HCEC 1CT (cell line): ENCODE results near the gene KIAA0040.

Experiments
- DNase-seq: peaks from one replicate; pipeline ENCODE4 v3.0.0-alpha.2; 2017

Gene KIAA0040

DNA sequence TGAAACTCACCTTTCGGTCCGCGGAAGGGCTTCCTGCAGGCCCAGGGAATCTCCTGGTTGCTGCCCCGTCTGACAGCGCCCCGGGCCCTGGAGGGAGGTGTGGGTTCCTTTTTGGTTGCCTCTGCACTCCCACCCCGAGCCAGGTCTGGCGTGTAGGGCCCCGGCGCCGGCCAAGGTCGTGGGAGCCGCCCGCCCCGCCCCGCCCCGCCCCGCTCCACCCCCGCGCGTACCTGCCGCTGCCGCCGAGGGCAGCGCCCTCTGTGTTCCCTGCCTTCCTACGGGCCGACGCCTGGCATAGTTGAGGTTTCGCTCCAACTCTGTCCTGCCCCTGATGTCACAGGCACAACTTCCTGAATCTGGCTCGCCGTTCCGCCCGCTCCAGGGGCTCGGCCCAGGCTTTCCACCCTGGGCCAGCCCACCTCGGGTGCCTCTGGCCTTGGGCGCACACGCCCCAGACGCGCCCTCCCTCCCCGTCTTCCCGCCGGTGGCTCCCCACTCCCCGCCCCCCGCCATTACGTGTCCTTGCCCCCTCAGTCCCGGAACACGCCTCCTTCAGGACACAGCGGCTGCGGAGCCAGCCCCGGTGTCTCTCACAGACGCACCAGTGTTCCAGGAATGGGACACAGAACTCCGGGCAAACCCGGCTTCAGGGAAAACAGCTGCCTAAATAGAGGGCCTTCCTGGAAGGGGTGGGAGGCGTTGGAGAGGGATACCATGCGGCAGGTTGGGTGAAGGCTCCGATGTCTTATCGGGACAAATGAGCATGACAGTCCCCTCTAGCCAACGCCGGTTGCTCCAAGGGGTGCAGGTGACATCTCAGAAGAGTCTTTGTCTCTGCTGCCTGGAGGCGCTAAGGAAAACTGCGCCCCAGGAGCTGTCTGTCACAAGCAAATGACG, at the start of gene KIAA0040:
Gene KIAA0040, minus strand, starts transcription at position 147 of the 897 bp plus-strand sequence. CDS start 31,763 bp downstream, outside the sequence.
- DNase-seq, result no peak

DNA sequence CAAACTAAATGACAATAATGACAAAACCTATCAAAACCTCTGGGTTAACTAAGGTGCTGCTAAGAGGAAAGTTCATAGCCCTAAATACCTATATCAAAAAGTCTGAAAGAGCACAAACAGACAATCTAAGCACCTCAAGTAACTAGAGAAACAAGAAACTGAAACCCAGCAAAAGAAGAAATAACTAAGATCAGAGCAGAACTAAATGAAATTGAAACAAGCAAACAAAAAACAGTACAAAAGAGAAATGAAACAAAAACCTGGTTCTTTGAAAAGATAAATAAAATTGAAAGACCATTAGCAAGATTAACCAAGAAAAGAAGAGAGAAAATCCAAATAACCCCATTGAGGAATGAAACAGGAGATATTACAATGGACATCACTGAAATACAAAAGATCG, 44.8 kb upstream of the KIAA0040 start:
- no peak for DNase-seq

DNA sequence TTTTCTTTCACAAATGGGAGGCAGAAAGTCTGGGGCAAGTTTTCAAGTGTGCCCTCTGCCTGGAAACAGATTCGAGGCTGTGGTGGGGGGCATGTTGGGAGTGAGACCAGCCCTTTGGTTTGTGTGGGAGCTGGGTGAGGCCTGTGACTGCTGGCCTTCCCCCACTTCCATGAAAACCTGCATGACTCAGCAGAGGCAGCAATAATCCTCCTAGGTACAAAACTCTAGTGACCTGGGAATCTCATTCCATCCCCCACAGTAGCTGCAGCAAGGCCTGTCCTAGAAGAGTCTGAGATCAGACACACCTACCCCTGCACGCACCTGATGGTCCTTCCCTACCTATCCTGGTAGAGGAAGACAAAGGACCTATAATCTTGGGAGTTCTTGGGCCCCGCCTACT, 42.1 kb upstream of the KIAA0040 start:
- DNase-seq, result no peak

DNA sequence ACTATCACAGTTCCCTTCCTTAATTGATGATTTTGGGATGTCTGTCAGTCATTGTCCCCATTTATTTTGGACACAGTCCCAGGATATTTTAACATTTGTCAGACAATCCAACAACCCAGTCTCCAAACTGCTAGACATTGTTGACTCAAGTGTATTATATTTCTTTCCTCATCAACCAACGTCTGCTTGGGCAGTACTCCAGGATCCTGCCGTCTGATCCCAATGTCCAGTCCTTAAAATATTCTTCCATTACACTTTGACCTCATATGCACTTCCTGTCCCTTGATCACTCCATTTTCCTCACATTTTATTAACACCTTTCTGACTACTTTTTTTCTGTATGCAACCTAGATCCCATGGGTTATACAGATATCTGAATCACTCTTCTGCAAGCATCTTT, 39.8 kb upstream of the KIAA0040 start:
- no peak for DNase-seq

DNA sequence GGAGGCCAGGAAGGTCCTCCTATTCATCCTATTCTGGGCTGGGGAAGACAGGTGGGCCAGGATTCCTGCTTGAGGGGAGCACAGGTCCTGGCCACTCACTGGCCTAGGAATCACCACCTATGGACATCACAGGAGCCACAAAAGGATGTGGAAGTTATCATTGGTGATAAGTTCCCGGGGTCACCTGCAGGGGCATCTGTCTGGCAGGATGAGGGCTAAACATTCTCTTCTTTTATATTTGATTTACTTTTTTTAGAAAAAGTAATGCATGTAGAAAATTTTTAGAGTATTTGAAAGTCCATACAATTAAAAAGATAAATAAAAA, 33.2 kb upstream of the KIAA0040 start:
- DNase-seq, result no peak

DNA sequence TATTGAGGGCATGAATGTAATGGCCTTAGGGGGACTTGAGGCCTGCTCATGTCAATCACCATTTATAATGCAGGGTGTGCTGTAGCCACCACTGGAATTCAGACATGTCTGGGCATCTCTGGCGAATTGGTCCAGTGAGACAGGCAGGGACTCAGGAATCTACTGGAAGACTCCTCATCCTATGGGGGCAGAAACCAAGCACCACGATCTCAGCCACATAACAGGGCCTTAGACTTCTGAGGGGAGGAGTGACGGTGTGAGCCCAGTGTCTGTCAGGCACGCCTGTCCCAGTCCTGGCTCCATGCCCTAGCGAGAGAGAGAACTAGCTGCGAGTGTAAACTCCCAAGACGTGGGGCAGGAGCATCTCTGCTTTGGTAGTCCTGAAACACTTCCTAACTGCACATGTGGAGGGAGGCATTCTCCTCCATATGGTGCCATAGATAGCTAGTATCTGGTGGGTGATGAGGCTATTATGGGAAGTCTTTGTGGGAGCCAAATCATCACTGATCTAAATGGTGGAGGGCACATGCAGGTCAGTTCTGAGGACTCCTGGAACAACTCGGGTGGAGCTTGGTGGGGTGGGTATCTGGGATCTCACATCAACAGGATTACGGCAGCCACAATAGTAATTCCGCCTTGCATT, 29.8 kb upstream of the KIAA0040 start:
- no peak for DNase-seq

DNA sequence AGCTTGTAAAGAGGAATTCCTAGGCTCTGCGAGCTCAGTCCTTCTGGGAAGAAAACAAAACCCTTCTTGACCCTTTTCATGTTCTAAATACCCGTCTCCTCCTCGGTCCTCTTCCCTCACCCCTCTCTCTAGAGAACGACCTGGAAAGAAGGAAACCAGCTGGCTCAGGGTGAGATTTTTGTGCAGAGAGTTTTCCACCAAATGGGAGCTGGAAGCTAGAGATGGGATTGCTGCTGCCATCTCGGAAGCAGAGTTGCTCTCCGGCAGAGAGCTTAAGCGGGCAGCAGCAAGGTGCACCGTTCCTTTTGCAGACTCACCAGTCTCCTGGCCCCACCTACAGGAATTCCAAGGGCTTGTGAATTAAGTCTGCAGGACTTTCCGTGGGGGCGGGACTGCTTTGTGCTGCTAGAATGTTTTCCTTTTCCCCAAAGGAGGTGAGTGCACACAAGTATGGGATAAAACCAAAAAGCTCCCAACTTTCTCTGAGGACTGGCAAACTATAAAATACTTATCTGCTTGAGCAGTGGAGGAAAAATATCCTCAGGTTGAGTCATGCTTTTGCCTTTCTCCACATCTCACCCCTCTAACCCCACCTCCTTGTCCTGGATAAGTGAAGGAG, 29.1 kb upstream of the KIAA0040 start:
- no peak for DNase-seq

DNA sequence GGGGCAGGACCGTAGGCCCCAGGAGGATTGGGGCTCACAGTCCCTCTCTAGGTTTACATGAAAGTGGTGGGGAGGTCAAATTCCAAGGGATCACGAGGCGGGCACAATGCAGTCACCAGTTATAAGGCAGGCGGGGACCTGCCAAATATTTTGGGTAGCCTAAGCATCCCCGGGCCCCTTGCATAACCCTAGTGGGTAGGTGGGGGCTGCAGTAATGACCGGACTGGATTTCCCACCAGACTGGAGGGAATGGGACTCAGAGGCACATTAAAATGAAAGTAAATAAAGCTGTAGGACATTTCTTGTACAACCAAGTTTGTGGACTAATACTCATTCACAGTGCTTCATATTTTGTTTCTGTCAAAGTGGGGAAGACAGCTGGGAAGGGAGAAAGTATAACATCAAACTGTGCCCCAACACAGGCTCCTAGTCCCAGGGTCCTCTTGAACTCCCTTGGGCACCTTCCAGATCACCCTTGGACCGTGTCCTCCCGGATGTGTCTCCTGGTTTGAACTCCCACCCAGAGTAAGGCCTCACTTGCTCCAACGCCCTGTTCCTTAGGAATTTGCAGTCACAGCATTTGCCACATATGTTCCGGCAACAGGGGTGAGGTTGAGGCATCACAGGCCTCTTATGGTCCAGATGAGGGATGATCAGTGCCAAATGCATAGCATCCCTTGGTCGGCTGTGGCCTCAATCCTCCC, 28.4 kb upstream of the KIAA0040 start:
- no peak for DNase-seq

DNA sequence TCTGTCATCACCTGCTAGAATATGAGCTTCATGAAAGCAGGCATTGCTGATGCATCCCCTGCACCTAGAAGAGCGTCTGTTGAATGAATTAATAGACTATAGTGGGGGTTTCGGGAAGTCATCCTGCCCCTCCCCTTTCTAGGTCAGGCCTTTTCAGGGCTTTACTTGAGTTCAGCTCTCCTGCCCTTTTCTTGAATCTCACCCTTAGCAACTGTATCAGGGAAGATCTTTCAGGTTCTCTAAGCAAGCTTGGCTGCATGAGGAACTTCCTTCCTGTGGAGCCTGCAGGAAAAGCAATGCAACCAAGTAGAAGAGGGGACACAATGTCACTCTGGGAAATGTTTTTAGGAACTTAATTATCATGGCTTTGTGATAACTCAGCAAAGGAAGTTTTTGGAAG, 27.2 kb upstream of the KIAA0040 start:
- no peak for DNase-seq

DNA sequence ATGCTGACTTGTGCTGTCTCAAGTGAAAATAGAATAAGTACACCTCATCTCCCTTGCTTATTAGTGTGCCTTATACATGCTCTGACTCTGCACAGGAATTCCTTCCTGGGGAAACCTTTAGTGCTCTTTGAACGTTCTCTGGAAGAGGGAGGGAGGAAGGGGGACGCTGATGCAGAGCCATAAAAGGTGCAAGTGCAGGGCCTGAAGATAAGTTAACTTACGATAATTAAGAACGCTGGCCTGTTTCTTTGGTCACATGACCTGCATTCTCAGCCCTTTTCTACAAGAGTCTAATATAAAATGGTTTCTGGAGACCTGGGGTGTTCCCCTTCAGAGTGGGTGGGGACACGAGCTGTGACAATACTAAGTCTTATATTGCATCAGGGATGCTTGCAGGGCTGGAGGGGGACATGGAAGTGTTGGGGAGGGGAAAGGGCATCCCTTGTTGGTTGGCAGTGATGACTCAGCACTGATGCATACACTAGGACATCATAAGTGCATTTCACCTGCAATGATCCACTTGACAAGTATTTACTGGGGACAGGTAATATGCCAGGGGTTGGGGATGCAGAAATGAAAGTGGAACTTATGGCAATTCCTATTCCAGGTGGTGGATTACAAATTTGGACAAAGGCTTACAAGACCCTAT, 26.3 kb upstream of the KIAA0040 start:
- no peak for DNase-seq

DNA sequence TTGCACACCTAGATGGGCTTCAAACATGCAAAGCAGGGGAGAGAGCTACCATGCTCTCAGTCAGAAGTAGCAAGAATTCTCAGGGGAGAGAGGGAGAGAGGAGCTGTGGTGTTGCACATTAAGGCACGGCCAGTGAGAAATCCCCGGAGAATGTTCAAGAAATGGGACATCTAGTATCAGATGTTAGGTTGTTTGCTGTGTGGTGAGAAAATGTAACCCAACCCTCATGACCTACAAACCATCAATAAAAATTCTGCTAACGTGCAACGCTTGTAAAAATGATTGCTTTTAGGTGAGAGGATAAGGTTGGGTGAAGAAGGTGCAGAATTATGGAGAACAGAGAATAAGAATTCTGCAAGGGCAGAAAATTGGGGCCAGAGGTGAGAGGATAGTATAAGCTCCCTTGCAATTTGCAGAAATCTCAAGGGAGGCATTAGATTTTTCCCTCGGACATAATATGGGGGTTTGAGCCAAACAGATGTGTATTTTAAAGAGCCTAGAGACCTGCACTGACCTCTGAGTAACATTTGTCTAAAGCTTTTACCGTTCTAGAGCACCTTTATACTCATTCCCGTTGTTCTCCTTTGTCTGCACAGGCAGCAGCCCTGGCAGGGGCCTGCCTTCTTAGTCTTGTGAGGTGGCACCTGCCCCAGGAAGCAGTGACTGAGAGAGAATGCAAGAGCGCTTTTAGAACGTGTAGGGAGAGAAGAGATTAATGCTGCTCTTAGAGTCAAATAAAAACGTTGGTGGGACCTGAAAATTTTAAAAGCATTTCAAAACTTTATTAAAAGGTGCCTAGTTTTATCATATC, 25.4 kb upstream of the KIAA0040 start:
- DNase-seq, result no peak

DNA sequence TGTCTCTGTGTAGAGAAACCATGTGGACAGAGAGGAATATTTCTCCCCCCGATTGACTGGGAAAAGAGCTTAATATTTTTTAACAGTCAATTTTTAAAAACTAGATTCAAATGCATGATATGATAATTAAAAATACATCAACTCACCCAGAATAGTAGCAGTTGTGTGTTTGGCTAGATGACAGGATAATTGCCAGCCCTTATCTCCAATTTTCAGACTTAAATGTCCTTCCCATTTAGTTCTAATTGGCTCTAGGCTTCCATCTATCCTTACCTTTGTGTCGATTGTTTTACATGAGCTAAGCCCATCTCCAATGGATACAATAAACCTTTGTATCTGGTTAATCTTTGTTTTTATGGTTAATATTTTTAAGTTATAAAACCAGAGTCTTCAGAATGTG, 23.9 kb upstream of the KIAA0040 start:
- no peak for DNase-seq

DNA sequence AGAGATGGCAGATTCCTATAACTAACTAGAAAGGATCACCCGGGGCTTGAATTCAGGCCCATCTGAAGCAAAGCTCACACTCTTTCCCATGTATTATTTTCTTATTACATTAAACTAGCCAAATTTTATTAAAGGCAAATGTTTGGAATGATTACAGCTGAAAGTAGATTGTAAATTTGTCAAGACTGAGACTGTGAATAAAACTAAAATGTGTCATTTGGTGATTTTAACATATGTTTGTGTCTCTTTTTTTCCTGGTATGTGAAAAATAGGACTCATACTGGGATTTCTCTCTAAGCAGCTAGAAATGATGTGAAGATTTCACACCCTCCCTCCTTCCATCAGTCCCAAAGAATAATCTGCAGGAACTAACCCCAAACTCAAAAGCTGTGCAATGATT, 19.1 kb upstream of the KIAA0040 start:
- no peak for DNase-seq

DNA sequence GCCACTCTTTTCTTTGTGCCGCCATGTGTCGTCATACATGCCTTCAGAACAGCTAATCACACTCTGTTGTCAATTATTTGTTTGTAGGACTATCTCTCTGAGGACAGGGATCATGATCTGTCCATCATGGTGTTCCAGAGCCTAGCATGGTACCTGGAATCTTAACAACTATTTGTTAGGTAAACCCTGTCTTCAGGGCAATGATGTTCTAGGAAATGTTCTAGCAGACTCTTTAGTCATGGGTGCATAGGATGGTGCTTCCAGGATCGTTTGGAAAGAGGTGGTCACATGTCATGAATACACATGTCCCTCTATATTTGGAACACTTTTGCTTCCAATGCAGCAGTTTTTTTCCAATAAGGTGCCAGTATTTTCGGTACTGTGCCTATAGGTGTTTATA, 18.2 kb upstream of the KIAA0040 start:
- no peak for DNase-seq

DNA sequence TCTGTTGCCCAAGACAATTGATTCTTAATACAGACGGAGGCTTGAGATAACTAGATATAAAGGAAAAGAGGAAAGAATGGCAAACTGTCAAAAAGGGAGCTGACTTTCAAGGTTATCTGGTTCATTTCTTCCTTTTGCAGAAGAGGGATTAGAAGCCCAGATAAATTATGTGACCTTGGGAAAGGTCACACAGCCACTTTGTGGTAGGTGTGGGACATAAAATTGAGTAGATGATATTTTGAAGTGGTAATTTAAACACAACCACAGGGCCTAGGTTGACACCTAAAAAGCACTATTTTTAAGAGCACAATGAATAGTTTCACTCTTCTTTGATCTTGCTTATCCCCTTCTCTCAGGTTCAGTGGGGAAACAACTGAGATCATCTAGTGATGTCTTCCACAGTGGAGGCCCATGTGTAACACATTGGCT, 16.9 kb upstream of the KIAA0040 start:
- DNase-seq, result no peak

DNA sequence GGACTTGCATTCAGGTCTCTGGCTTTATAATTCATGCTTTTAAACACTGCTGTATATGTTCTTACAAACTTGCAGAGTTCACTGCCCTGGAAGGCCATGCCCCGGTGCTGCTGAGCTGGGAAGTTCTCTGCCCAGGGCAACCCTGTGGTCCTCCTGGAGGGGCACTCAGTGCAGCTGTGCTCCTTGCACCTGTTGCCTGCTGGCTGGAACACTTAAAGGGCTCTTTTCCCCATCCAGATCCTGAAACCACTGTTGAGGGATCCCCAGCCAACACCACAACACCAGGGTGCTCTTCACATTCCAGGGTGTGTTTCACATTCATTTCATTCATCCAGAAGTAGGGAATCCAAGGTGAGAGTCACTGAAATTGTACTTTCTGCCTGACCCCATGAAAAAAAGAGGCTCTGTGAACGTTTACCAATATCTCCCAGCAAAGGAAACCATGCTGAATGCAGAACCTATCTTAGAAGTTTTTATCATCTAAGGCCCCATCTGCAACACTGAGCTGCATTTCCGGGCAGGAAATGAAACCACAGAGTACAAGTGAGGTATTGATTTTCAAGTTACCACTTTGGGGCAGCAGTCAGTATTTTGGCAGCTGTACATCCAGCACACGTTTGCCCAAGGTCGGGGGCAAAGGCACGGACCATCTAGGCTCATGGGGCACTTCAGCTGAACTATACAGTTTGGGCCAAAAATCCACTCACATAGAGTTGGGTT, 16.4 kb upstream of the KIAA0040 start:
- no peak for DNase-seq

DNA sequence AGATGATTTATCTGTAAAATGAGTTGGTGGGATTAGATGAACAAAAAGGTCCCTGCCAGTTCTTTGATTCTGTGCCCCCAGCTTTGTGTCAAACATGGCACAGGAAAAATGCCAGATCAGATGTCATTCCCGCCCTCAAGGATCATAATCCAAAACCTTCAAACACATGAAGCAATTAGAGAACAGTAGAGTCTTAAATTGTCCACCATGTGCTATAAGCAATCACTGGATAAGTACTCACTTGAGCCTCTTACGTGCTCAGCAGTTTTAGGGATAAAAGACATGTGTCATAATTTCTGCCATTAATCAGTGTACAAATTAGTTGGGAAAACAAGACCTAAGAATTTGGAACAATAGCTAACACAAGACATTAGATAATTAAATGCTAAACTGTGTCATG, 15.4 kb upstream of the KIAA0040 start:
- DNase-seq, result no peak

DNA sequence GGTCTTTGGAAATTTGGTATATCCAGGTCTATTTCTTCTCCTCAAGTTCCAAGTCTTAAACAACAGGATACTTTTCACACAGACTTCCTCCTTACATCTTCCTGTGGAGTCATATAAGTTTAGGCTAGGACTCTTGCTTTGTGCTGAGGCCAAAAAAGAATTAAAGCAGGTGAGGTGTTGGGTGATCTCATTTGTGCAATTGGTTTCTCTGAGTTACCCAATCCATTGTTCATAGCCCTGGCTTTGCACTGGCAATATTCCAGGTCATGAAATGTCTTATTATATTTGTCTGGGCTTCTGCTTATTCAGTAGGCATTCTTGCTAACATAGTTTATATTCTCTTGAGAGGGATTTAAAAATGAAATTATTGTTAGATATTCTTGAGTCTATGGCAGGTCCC, 14.1 kb upstream of the KIAA0040 start:
- no peak for DNase-seq

DNA sequence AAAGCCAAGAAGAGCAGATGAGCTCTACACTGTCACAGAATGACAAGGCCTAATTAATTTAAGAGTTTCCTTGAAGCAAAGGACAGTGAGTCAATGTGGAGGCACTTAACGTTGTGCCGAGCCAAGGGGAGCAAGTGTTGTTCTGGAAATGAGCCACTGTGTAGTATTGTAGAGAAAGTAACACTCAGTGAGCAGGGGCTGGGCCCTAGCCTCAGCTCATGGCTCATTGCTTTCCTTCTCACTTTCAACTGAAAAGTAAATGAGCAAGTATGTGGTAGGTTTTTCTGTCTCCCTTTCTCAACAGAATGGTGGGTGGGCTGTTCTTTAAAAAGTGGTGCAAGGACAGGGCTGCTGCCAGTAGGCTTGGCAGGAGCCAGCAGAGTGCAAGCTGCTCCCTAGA, 11.8 kb upstream of the KIAA0040 start:
- no peak for DNase-seq

DNA sequence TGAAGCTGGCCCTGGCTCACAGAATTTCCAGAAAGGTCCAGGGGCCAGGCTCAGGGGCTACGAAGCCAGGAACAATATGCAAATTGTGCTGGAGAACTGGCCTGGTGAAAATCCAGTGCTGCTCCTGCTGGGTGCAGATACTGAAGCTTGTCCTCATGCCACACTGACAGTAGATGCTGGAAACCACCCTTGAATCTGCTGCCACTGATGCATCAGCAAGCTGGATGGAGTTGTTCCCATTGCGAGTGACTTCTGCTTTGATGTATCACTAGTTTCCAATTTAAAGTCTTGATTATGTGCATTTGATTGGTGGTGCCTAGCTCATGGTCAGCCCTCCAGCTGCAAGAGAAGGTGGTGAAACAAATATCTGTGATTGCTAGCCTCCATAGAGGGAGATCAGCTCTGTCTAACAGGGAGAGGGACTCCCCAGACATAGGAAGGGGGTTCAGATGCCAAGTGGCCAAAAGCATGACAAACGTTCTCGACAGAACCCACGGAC, 11.0 kb upstream of the KIAA0040 start:
- no peak for DNase-seq
